Measurements from ENCODE around the gene PAX5.

The PAX5 gene

DNA sequence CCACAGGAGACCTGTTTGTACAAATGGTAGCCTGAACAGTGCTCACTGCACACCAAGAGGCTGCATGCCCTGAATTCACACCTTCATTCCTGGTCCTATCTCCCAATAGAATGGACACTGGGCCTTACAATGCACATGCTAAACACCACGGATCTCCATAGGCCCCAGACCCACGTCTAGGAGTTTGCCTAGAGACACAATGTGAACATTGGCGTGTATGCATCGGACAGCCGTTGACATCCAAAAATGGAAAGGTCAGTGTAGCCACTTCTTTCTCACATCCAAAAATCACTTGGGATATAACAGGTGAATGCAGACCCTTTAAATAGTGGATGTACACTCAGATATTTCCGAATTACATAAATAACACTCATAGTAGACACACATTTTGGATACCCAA is 927 bp downstream of the PAX5 start:
- DNase-seq (no peak), ATAC-seq (no peak)
- Mint-ChIP-seq H3K9me3 (no peaks in the 10 kb centered on the region), H3K36me3 (ENCODE audit: low read depth) (peaks cover 6% of the 10 kb centered on the region), H3K4me3 (peak overlapping the region; percentile 80), H3K27ac (peak overlapping the region; percentile 70), H3K4me1 (peaks cover 53% of the 10 kb centered on the region), H3K27me3 (peaks cover 93% of the 10 kb centered on the region)

- H3K4me1 Mint-ChIP-seq = peaks cover 57% of the 10 kb centered on the region
- peak overlapping the region; percentile 80 for H3K4me3 Mint-ChIP-seq
- DNase-seq (no peak), ATAC-seq (no peak)
- no peaks in the 10 kb centered on the region for H3K9me3 Mint-ChIP-seq
- H3K36me3 Mint-ChIP-seq (ENCODE audit: low read depth) = peaks cover 6% of the 10 kb centered on the region
- H3K27ac Mint-ChIP-seq = no peak overlapping the region
- H3K27me3 Mint-ChIP-seq = peaks cover 94% of the 10 kb centered on the region
Measured at GRCh38 chr9:37032713-37033112, 1.4 kb downstream of the PAX5 start.

DNA sequence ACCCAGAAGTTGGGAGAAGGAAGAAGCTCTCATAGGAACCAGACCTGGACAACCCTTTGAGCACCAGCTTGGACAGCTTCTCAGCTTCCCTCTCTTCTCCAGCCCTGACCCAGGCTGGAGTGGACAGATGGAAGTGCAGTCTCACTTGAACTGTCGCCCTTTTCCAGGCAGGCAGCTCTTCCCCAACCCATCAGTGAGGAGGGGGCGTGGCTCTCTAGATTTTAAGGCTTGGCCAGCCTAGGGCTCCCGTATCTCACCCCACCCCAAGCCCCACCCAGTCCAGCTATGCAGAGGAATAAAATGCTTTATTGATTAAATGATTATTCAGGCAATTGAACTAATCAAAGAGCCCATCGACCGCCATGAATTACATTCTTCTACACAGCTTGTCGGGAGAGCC is 2.2 kb downstream of the PAX5 start:
- DNase-seq (no peak), ATAC-seq (no peak)
- Mint-ChIP-seq H3K4me3 (peak overlapping the region; percentile 80), H3K36me3 (ENCODE audit: low read depth) (peaks cover 4% of the 10 kb centered on the region), H3K9me3 (no peaks in the 10 kb centered on the region), H3K27ac (no peak overlapping the region), H3K4me1 (peaks cover 51% of the 10 kb centered on the region), H3K27me3 (peaks cover 93% of the 10 kb centered on the region)

GRCh38 chr9:37031081-37031480 is 3.0 kb downstream of the PAX5 start:
- ATAC-seq = no peak
- Mint-ChIP-seq H3K4me1 (peaks cover 48% of the 10 kb centered on the region), H3K27me3 (peaks cover 92% of the 10 kb centered on the region), H3K27ac (no peak overlapping the region), H3K4me3 (peak overlapping the region; percentile 45), H3K9me3 (no peaks in the 10 kb centered on the region), H3K36me3 (ENCODE audit: low read depth) (peaks cover 3% of the 10 kb centered on the region)
- DNase-seq = no peak

- peak overlapping the region; percentile 60 for H3K4me3 Mint-ChIP-seq
- H3K4me1 Mint-ChIP-seq = peaks cover 48% of the 10 kb centered on the region
- H3K9me3 Mint-ChIP-seq = no peaks in the 10 kb centered on the region
Measured at GRCh38 chr9:37030611-37030939, 3.5 kb downstream of the PAX5 start.

GRCh38 chr9:37029776-37030610 is 4.1 kb downstream of the PAX5 start:
- Mint-ChIP-seq H3K36me3 (ENCODE audit: low read depth) (no peaks in the 10 kb centered on the region), H3K27me3 (peaks cover 89% of the 10 kb centered on the region), H3K4me1 (peaks cover 46% of the 10 kb centered on the region), H3K9me3 (no peaks in the 10 kb centered on the region), H3K27ac (no peak overlapping the region), H3K4me3 (peak overlapping the region; percentile 60)
- ATAC-seq = no peak
- no peak for DNase-seq

More at GRCh38 chr9:37030611-37030939, 3.5 kb downstream of the PAX5 start:
- ATAC-seq (no peak), DNase-seq (peak; percentile 26)
- Mint-ChIP-seq H3K36me3 (ENCODE audit: low read depth) (no peaks in the 10 kb centered on the region), H3K27me3 (peaks cover 92% of the 10 kb centered on the region), H3K27ac (no peak overlapping the region)

DNA sequence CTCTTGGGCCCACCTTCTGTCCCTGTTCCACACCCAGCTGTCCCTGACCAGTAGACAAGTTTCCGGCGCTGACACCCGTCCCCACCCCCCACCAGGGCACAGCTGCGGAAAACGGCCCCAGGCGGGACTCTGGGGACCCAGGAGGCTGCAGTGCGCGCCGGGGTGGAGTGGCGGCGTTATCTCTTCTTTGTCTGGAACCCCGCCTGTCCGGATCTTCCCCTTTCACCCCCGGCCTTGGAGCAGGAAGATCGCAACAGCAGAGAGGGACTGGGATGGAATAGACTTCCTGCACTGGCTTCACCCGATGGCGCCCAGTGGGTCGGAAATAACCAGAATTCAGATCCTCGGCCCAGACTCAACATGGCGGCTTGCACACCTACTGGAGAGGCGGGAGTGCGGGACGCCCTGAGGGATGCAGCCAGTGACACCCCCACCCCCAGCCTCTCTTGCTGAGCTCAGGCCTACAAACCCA is 4.7 kb downstream of the PAX5 start:
- DNase-seq = no peak
- Mint-ChIP-seq H3K27me3 (peaks cover 92% of the 10 kb centered on the region), H3K4me3 (peak overlapping the region; percentile 60), H3K36me3 (ENCODE audit: low read depth) (no peaks in the 10 kb centered on the region), H3K9me3 (no peaks in the 10 kb centered on the region), H3K4me1 (peaks cover 45% of the 10 kb centered on the region), H3K27ac (no peak overlapping the region)
- no peak for ATAC-seq

GRCh38 chr9:37028420-37029031 is 5.5 kb downstream of the PAX5 start:
- no peak overlapping the region for H3K27ac Mint-ChIP-seq
- peaks cover 1% of the 10 kb centered on the region for H3K36me3 Mint-ChIP-seq (ENCODE audit: low read depth)
- peak overlapping the region; percentile 82 for H3K4me3 Mint-ChIP-seq
- DNase-seq = no peak
- ATAC-seq = no peak
- H3K4me1 Mint-ChIP-seq = peaks cover 40% of the 10 kb centered on the region
- peaks cover 92% of the 10 kb centered on the region for H3K27me3 Mint-ChIP-seq
- H3K9me3 Mint-ChIP-seq = no peaks in the 10 kb centered on the region

DNA sequence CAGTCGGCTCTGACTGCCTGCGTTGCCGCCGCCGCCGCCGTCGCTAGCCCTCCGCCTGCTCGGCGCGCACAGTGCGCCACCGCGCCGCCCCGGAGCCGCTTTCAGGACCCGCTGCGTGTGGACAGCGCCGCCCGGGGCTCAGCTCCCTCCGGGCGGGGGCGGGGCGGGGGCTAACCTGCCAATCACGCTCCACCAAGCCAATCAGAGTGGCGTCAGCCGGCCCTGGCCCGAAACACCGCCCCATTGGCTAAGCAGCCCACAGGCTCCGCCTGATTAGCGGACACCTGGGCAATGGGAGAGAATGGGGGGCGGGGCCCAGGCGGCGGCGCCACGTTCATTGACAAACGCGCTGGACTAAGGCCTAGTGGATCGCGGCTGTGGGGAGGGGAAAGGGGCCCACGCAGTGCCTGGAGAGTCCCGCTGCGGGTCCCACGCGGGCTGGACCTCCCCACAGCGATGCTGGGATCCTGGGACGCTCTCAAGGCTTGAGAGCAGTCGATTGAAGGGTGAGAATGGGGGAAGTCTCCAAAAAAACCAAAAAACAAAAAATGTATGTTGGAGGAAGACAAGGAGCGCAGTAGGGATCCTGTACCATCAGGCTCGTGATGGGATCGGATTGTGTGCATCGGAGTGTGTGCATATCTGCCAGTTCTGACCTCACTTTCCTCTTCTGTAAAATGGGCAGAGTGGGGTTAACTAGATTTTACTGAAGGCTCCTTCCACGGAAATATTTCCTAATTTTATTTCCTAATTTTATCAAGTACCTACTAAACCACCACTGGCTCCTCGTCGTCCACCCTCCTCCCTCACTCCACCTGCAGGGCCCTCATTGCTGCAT is 6.3 kb downstream of the PAX5 start:
- Mint-ChIP-seq H3K36me3 (ENCODE audit: low read depth) (peaks cover 1% of the 10 kb centered on the region), H3K4me3 (peak overlapping the region; percentile 82), H3K27ac (no peak overlapping the region), H3K27me3 (peaks cover 92% of the 10 kb centered on the region), H3K4me1 (peaks cover 38% of the 10 kb centered on the region), H3K9me3 (no peaks in the 10 kb centered on the region)
- ATAC-seq (peak; percentile 94), DNase-seq (peak; percentile 94)

DNA sequence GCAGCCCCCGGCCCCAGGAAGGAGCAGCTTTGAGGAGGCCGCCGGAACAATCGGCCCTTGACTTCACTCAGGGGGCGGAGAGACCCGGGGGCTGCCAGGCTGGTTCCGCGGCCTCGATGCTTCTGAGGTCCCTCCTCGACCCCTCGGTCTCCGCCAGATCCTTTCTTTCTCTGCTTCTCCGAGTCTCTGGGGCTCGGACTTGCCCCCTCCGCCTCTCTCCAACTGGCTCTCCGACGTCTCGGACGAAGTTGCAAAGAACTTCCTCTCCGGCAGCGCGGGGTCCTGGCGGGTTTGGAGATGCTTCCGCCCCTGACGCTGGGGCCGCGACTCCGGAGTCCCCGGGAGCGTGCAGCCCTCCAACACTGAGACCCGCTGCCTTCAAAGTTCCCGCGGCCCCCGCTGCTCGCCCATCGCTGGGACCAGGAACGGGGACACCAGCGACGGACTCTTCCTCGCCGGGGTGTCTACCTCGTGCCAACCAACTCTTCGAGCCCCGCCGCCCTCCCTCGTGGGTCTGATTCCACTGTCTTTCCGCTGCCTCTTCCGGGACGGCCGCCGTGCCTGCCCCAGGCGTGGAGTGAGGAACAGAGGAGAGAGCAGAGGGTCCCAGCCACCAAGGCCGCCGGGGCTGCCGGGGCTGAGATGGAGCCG is 7.0 kb downstream of the PAX5 start:
- DNase-seq (no peak), ATAC-seq (no peak)
- Mint-ChIP-seq H3K4me1 (peaks cover 39% of the 10 kb centered on the region), H3K36me3 (ENCODE audit: low read depth) (peaks cover 1% of the 10 kb centered on the region), H3K9me3 (no peaks in the 10 kb centered on the region), H3K27me3 (peaks cover 89% of the 10 kb centered on the region), H3K4me3 (peak overlapping the region; percentile 65), H3K27ac (no peak overlapping the region)

DNA sequence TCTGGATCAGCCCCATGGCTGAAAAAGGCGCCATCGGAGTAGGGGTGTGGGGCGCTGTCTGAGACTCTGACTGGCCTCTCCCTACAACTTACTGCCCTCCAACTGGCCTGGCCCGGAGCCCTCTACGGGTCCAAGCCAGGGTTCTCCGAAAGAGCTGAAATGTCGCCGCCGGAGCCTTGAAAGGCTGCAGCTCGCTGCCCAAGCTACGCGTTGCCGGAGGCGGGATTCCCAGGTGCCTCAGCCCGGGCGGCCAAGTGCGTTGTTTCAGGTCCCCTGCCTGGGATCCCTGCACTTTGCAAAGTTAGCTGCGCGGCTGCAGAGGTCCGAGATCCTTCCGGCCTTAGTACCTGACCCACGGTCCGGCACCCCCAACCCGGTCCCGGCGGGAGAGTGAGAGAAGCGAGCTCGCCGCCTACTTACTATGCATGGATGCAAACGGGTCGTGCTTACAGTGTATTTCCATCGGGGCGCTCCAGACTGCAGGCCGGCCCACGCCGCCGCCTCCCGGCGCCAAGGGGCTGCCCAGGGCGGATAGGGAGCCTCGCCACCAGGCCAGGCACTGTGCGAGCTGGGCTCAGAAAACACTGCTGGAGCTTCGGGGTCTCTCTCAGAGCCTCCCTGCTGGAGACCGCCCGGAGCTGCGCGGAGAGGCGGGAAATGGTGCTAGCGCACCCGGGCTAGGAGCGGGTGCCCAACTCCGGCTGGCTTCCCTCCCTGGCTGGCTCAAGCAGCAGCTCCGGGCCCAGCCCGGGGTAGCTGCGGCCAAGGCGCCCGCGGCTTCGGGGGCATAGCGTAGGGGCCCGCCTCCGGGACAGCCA is 7.7 kb downstream of the PAX5 start:
- peaks cover 1% of the 10 kb centered on the region for H3K36me3 Mint-ChIP-seq (ENCODE audit: low read depth)
- H3K27me3 Mint-ChIP-seq = peaks cover 86% of the 10 kb centered on the region
- H3K4me3 Mint-ChIP-seq = peak overlapping the region; percentile 67
- H3K4me1 Mint-ChIP-seq = peaks cover 39% of the 10 kb centered on the region
- ATAC-seq (no peak), DNase-seq (no peak)
- H3K9me3 Mint-ChIP-seq = no peaks in the 10 kb centered on the region
- no peak overlapping the region for H3K27ac Mint-ChIP-seq

GRCh38 chr9:37025823-37026112 is 8.3 kb downstream of the PAX5 start:
- ATAC-seq (no peak), DNase-seq (no peak)
- no peak overlapping the region for H3K27ac Mint-ChIP-seq
- no peaks in the 10 kb centered on the region for H3K9me3 Mint-ChIP-seq
- H3K27me3 Mint-ChIP-seq = peaks cover 86% of the 10 kb centered on the region
- peaks cover 1% of the 10 kb centered on the region for H3K36me3 Mint-ChIP-seq (ENCODE audit: low read depth)
- H3K4me1 Mint-ChIP-seq = peaks cover 39% of the 10 kb centered on the region
- H3K4me3 Mint-ChIP-seq = peak overlapping the region; percentile 67

- peaks cover 1% of the 10 kb centered on the region for H3K36me3 Mint-ChIP-seq (ENCODE audit: low read depth)
- H3K27ac Mint-ChIP-seq = no peak overlapping the region
- ATAC-seq (no peak), DNase-seq (no peak)
- peaks cover 34% of the 10 kb centered on the region for H3K4me1 Mint-ChIP-seq
- no peaks in the 10 kb centered on the region for H3K9me3 Mint-ChIP-seq
- H3K4me3 Mint-ChIP-seq = peak overlapping the region; percentile 67
- H3K27me3 Mint-ChIP-seq = peaks cover 84% of the 10 kb centered on the region
Measured at GRCh38 chr9:37025071-37025822, 8.8 kb downstream of the PAX5 start.

All from activated naive CD8-positive, alpha-beta T cell treated with anti-CD3 and anti-CD28 coated beads, Interleukin-2, amount 50 U/mL, for 24 hours (primary cell).